ENCODE data around the gene PRSS38.

DNA sequence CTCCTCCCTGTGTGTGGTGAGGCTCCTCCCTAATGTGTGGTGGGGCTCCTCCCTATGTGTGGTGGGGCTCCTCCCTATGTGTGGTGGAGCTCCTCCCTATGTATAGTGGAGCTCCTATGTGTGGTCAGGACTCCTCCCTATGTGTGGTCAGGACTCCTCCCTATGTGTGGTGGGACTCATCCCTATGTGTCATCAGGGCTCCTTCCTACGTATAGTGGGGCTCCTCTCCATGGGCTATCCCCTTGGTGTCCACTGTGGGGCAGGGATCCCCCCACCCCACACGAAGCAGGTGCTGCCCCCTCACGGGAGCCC lies 29.6 kb downstream of the PRSS38 start:
- TF ChIP-seq, protein P1, sequence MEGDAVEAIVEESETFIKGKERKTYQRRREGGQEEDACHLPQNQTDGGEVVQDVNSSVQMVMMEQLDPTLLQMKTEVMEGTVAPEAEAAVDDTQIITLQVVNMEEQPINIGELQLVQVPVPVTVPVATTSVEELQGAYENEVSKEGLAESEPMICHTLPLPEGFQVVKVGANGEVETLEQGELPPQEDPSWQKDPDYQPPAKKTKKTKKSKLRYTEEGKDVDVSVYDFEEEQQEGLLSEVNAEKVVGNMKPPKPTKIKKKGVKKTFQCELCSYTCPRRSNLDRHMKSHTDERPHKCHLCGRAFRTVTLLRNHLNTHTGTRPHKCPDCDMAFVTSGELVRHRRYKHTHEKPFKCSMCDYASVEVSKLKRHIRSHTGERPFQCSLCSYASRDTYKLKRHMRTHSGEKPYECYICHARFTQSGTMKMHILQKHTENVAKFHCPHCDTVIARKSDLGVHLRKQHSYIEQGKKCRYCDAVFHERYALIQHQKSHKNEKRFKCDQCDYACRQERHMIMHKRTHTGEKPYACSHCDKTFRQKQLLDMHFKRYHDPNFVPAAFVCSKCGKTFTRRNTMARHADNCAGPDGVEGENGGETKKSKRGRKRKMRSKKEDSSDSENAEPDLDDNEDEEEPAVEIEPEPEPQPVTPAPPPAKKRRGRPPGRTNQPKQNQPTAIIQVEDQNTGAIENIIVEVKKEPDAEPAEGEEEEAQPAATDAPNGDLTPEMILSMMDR (IDR thresholded peaks at IDR 0.05): no peak
- TF ChIP-seq POLR2AphosphoS5 (IDR thresholded peaks at IDR 0.05) (no peak), POLR2A (IDR thresholded peaks at IDR 0.05) (no peak), EP300 (IDR thresholded peaks at IDR 0.05) (no peak)
